Limb (tissue), 2 donors: ENCODE data around the gene PPP2R5C.

Experiments
- DNase-seq, 2 donors: peaks; one replicate each; pipeline ENCODE4 v3.0.0-alpha.2; 2016; ENCODE audit errors: extremely low spot score in 2 of 2

Gene PPP2R5C

DNA sequence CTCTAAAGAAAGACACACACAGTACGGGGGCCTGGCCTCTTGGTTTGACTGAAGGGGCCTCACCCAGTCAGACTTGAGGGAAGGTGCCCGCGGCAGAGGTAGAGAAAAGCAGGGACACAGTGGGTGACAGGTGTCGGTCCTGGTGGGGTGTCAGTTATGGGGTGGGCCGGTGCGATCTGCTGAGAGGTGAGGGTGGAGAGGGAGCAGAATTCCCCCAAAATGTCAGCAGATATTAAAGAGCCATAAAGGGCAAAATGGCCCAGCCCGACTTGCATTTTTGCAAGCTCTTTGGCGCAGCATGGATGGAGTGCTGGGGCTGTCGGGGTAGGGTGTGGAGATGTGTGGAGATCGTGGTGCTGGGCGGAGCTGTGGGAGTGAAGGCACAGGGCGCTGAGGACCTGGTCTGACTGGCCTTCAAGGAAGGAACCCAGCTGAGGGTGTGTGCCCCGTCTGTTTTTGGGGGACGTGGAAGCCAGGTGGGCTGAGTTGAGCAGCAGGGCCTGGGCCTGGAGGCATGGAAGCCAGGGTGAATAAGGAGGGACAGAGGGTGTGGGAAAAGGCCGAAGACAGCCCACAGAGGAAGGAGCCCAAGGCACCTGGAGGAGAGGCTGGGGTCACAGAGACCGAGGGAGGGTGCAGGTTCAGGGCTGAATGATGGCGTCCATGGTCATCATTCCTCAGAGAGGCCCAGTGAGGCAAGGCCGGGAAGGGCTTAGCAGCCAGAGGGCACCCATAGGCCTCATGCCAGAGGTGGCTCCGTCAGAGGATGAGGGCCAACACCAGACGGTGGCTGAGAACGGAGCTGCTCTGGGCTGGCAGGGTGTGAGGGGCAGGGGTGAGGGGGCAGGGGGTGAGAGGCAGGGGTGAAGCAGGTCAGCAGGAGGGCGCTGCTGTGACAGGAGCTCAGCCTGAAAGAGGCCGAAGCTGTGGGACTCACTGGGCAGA is 154.6 kb downstream of the PPP2R5C start:
- no peak for DNase-seq

DNA sequence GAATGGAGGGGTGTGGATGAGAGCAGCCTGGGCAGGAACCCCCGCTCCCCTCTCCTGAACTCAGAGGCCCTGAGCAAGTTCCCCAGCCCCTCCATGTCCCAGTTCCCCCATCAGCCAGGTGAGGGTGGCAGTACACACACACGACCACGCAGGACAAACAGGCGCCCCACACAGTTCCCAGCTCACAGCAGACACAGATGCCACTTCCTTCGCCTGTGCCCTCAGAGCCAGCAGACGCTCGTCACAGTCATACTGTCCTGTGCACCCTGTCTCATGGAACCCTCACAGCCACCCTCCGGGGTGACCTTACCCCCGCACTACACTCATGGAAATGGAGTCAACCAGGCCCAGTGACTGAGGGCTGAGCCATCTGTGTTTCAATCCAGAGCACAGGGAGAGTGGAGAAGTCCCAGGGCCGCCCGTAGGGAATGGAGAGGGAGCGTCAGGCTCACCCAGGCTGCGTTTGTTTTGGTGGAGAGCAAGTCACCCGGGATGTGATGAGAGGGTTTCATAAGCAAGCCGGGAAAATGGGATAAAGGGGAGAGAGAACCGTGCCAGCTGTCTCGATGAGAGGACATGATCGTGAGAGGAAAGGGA is 155.4 kb downstream of the PPP2R5C start:
- no peak for DNase-seq

DNA sequence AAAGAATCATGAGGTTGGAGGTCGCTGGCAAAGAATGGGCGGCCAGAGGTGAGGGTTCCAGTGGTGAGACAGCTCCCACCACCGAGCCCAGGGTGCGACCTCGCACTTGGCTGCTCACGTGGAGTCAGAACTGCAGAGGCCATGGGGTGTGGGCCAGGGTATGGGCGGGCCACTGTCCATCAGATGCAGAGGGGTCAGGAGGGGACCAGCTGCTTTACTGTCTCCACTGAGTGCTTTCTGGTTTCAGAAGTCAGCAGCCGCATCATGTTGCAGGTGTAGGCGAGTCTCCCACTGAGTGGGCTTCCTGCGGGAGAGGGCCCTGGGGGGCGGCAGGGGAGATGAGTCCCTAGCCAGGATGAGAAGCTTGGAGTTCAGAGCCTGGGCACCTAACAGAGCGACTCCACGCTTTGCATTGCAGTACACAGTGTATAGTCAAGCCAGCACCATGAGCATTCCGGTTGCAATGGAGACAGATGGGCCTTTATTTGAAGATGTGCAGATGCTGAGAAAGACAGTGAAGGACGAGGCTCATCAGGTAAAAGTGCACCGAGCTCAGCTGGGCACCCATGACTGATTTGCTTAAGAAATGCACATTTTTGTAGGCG is 156.0 kb downstream of the PPP2R5C start:
- DNase-seq = no peak

DNA sequence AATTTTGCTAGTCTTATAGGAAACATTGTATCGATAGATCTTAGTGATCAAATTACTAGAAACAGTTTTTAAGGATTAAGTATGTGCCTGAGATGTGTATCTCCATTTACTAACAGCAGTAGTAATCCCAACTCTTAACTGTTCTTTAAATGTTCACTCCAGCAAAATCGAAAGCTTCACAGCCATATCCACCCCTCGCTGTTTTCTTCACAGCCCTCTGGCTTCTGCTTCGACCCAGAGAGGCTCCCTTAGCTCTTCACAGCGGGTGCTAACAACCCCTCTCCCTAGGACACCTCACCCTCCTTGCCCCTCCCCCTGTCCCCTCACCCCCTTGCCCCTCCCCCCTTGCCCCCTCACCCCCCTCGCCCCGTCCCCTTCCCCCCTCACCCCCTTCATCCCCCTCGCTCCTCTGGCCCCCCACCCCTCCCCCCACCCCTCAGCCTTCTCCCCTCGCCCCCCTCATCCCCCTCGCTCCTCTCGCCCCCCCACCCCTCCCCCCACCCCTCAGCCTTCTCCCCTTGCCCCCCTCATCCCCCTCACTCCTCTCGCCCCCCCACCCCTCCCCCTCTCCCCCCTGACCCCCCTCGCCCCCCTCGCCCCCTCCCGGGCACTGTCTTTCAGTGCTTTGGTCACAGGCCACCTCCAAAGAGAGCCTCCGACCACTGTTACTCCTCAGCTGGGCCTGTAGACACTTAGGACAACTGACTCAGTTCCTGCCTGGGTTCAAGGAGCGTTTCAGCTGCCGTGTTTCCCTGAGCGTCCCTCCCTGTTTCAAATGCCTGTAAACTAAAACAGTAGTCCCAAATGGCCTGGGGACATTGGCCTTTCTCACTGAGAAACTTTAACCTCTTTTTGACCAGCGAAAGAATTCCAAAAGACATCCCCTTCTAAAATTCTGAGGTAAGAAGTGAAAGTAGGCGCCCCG is 156.8 kb downstream of the PPP2R5C start:
- DNase-seq = no peak

DNA sequence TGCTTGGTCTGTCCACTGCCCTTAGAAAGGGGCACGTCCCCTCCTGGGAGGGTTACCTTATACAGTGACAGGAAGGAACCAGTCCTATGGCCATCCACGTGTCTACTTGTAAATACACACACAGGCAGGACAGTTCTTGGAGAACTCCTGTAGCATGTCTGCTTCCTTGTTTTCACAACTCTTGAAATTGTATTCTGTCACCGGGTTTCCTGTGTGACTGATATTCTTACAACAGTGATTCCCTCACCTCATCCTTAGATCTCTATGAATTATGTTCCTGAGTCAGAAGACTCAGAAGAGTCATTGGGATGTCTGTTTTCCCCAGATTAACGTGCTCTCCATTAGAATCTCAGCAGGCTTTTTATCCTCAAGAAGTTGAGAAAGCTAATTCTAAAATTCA is 158.8 kb downstream of the PPP2R5C start:
- no peak for DNase-seq

DNA sequence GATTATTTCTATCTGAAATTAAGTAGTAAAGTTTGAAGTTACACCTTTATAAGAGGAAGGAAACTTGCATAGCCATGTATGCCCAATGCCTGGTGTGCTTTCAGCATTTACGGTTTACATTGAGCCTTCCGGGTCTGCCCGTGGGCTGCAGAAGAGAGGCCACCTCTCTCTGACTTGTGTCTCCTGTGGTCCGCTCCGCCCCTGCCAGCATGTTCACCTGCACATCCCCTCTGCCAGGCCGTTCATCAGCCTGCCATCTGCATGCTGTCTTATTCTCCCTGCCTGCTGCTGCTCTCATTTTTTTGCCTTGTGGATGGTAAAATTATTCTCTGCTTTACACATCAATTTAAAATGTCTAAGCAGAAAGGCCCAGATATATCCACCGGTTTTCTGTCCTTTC is 161.4 kb downstream of the PPP2R5C start:
- no peak for DNase-seq

DNA sequence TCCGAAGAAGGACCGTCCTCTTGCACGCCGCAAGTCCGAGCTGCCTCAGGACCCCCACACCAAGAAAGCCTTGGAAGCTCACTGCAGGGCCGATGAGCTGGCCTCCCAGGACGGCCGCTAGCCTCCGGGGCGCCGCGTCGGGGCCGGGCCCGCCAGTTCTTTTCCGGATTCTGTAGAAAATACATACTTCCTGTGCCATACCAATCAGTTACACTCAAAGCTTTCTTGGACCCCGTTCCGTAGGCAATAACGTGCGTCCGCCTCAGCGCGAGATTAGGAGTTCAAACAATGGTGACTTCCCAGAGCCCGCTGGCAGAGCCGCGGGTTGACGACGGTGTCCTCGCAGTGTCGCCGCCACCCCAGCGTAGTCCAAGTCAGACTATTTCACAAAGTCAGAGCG is 163.6 kb downstream of the PPP2R5C start:
- no peak for DNase-seq

DNA sequence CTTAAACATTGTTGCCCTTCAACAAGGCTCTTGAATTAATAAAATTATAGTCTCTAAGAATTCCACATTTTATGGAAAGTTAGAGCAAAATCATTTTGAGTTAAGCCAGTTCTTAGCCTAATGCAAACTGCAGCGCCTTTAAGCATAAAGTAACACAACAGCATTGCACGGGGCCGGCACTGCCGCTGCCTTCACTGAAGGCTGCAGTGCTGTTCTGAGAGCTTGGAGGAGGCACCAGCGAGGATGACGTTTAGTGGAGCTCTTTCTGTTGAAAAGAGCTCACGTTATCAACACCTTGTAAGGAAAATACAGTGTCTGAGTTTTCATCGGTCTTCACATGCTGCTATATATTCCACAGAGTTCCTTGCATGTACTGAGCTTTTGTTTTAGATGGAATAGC is 164.6 kb downstream of the PPP2R5C start:
- DNase-seq = no peak

DNA sequence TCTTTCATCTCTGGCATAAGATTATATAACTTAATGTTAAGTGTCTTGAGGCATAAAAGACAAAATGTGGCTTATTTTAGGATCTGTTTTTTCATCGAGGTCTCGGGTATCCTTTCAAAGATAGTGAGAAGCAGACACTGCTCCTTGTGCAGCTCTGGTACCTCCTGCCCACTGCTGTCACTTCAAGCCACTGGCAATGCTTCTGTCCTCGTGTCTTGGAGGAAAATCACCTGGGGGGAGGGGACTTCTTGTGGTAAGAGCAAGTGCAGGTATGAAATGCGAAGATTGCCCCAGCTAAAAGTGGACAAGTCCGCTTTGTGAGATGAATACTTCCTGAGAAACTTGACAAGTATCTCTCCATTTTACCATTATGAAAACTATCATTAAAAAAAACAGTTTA is 165.1 kb downstream of the PPP2R5C start:
- no peak for DNase-seq

DNA sequence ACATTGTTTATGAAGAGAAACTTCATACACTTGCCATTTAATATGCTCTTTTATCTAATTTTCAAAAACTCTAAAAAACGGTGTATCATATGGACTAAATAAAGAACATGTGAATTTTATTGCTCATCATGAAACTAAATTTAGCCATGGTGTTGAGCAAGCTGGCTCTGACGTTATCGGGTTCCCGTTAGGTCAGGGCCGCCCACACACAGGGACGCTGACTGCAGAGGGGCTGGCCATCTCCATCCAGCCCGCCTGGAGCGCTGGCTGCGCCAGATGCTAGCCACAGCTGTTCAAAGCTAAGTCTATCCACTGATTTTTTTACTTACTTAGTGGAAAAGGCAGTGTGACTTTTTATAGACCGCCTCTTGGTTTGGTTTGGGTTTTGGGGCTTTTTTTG is 166.3 kb downstream of the PPP2R5C start:
- peak; percentile 59 to 73 for DNase-seq

DNA sequence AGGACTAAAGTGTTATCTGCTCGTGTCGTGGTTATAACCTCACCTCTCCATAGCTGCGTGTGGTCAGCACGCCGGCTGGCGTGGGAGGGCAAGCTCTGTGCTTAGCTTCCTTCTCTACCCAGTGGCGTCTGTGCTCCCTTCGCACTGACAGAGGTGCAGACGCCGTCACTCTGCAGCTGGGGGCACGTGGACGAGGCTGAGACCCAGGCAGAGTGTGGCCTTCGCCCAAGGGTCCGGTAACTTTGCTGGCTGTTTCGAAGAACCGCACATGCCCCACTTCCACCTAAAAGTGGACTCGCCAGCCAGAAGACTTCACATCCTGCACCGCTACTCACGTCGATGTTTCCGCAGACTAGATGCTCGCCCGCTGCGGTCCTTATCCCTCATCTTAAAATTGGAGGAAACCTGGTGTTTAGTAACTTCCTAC is 166.9 kb downstream of the PPP2R5C start:
- no peak for DNase-seq

DNA sequence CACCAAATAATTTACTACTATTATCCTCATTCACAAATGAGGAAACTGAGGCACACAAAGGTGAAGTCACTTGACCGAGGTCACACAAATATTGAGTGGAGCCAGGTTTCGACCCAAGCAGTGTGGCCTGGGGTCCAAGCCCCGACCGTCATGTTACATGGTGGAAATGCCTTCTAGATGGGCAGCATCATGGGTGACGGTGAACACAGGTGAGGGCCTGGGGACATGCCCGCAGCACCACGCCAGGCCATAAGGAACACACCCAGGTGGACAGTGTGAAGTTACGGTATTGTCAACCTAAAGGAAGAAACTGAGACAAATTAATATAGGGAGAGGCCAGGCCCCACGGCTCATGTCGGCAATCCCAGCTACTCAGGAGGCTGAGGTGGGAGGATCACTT is 167.6 kb downstream of the PPP2R5C start:
- DNase-seq = no peak

DNA sequence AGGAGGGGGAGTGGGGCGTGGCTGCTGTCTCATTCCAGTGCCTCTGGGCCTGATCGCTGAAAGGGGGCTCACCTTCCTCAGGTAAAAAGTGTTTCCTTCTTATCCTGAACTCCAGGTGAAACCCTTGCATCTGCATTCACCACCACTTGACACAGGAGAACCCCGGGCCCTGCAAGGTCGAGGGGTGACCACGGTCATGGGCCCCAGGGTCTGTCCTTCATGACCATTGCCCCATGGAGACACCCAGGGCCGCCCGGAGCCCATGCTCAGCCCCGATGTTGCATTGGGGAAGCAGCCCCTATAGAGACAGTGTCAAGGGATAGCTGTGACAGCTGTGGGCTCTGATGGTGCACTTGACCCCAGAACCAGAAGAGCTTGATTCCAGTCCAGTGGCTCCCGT is 168.4 kb downstream of the PPP2R5C start:
- DNase-seq = no peak

DNA sequence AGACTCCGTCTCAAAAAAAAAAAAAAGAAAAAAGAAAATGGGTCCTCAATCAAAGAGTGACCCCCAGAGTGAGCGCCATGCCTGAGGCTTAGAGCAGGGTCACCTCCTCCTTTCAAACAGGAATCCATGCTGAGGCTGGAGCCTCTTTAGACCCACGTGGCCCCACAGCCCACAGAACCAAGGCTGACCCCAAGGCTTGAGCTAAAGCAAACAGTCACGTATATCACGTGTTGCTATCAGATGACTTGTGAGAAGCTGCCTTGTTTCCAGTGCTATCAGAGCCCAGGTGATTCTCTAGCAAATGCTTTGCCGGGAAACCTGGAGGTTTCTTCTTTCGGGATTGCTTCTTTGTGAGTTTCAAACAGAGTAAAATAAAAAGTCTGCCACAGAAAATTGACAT is 171.2 kb downstream of the PPP2R5C start:
- DNase-seq = no peak

DNA sequence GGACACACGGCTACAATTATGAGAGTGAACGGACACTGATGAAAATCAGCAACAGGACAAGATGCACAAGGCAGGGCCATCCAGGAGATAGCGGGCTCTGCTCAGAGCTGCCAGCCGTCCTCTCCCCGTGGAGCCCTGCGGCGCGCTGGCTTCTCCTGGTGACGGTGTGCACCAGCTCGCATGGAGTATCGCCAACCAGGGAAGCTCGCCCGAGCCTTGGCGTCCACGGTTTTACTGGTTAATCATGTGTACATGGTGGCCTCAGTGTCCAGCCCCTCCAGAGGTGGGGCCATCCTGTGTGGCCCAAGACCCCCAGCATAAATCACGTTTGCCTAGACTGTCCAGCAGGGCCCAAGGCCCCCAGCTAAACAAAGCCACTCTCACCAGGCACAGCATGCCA is 171.7 kb downstream of the PPP2R5C start:
- no peak for DNase-seq

DNA sequence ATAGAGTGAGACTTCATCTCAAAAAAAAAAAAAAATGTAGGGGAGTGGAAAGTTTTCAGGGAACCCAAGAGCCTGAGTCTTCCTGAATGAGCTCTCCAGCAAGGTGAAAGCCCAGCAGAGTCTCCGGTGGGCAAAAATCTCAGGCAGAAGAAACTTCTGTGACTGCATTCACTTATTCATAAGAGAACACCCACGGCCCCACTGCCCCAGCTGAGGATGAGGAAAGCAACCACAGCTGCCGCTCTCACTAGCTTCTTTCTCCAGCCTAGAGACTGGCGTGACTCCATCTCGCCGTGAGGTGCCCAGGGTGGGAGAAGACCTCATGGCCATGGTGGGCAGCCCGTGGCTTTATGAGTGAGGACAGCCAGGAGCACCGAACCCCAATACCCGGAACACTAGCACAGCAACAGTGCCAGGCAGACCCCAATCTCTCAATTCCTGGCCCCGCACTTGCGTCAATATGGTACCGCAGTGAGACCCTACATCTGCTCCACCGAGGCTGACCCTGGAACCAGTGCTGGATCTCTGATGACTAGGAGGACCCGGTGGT is 173.2 kb downstream of the PPP2R5C start:
- DNase-seq = no peak

DNA sequence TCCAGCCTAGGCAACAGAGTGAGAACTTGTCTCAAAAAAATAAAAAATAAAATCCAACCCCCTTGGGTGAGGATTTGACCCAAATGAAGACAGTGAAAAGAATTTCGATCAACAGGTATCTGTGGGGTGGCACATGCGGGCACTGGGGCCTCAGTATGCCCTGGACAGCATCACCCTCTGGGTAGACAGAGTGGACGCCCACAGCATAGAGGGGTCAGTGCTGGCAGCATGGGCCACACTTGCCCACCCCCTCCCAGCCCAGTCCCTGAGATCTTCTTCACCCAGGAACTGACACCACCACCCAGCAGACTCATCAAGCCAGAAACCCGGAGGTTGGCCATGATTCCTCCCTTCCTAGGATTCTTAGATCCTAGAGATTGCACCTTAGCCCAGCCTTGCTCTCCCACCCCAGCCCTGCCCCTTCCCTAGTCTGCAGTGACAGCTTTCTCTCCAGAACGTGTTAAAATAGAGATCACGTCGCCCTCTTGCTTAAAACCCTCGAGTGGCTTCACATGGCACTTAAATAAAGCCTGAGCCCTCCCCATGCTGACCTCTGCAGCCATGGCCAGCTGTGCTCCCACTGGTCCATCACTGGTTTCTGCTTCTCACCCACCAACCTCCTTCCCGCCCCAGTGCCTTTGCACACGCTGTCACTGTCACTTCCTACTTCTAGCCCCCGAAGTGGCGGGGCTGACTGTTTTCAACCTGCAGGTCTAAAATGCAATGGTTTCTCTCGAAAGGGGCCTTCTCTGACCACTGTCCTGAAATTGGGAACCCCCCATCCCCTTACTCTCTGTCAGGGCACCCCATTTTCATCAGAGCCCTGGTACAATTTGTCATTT is 176.6 kb downstream of the PPP2R5C start:
- no peak for DNase-seq

DNA sequence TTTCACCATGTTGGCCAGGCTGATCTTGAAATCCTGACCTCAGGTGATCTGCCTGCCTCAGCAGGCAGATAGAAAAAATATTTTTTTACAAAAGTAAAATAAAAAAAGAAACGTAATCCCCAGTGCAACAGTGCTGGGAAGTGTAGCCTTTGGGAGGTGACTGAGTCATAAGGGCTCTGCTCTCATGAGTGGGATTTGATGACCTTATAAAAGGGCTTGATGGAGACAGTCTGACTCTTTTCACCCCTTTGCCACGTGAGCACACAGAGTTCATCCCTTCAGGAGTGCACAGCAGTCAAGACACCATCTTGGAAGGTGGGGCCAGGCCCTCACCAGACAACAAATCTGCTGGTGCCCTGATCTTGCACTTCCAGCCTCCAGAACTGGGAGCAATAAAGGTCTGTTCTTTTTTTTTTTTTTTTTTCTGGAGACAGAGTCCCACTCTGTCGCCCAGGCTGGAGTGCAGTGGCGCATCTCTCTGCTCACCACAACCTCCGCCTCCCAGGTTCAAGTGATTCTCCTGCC is 178.2 kb downstream of the PPP2R5C start:
- no peak for DNase-seq

DNA sequence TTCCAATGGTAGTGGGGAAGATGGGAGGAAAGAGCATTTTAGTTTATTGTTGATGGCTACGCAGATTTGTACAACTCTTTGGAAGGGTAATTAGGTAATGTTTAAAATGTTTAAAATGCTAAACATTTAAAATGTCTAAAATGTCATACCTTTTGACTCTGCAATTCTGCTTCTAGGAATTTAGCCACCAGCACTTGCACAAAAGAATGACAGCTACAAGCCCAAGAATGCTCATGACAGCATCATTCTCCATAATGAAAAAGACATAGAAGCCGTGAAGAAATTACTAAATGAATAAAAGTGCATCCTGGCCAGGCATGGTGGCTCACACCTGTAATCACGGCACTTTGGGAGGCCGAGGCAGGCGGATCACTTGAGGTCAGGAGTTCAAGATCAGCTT is 182.9 kb downstream of the PPP2R5C start:
- DNase-seq = no peak

DNA sequence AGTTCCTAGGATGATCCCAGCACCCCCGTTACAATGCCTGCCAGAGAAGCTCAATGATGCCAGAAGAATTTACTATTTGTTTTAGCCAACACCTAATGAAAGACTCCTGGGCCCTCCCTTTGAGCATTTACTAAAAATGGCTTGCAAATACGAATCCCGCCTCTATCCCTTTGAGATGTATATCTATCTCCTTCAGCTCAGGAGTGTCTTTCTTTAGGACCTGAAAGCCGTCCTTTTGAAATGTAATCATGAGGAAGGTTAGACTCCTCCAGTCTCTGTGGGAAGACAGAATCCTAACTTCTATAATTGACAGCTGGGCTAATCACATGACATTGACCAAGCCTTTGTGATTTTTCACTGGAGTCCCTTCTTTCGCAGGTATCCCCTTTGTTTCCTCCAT is 183.7 kb downstream of the PPP2R5C start:
- DNase-seq = no peak
